H1 (cell line): ENCODE measurements around the gene GALK1.

Source experiments
- KDM5A ChIP-seq: fragments of 200-600 bp; IDR thresholded peaks from 2 replicates; pipeline ENCODE4 v1.7.1; 2012; ENCODE audit warnings: mild to moderate bottlenecking, low read length, inconsistent platforms, mixed read lengths
- MAX ChIP-seq: IDR thresholded peaks from 2 replicates; pipeline ENCODE4 v1.6.1; 2012; ENCODE audit warnings: inconsistent platforms
- POLR2A ChIP-seq, 2 experiments: IDR thresholded peaks; 1 replicate in 1 of 2; 2 replicates in 1 of 2; pipeline ENCODE4 v1.6.1; 2011; ENCODE audit warnings: low read depth in 2 of 2, low read length in 2 of 2, mild to moderate bottlenecking in 2 of 2; ENCODE audit errors: control extremely low read depth in 1 of 2
- RAD21 ChIP-seq, 2 experiments: IDR thresholded peaks in 1 of 2; conservative IDR thresholded peaks in 1 of 2; 2 replicates each; pipeline ENCODE4 v1.6.1; 2011; ENCODE audit warnings: low read depth in 2 of 2, low read length in 2 of 2, improper control_type of control experiment in 1 of 2, inconsistent platforms in 1 of 2, mild to moderate bottlenecking in 1 of 2, moderate library complexity in 1 of 2
- SIN3A ChIP-seq, 2 experiments: IDR thresholded peaks in 1 of 2; conservative IDR thresholded peaks in 1 of 2; 2 replicates each; pipeline ENCODE4 v1.6.1; 2011 to 2012; ENCODE audit warnings: low read length in 2 of 2, improper control_type of control experiment in 1 of 2, low read depth in 1 of 2, mild to moderate bottlenecking in 1 of 2
- SP1 ChIP-seq: IDR thresholded peaks from 2 replicates; pipeline ENCODE4 v1.6.1; 2011; ENCODE audit warnings: low read depth, low read length
- SRF ChIP-seq: IDR thresholded peaks from 2 replicates; pipeline ENCODE4 v1.6.1; 2011; ENCODE audit warnings: mild to moderate bottlenecking, low read depth, low read length, moderate library complexity
- TAF1 ChIP-seq: IDR thresholded peaks from 2 replicates; pipeline ENCODE4 v1.6.1; 2011; ENCODE audit warnings: mild to moderate bottlenecking, low read depth, low read length
- TCF12 ChIP-seq: IDR thresholded peaks from 2 replicates; pipeline ENCODE4 v1.6.1; 2011; ENCODE audit warnings: low read depth, mild to moderate bottlenecking, low read length
- YY1 ChIP-seq: IDR thresholded peaks from 2 replicates; pipeline ENCODE4 v1.6.1; 2011; ENCODE audit warnings: low read depth, mild to moderate bottlenecking, low read length
- TF ChIP-seq, protein P1 (sequence below), 3 experiments: IDR thresholded peaks; 1 replicate in 2 of 3; 2 replicates in 1 of 3; pipeline versions ENCODE4 v1.5.1 to v1.6.1; 2011; ENCODE audit warnings: low read length in 3 of 3, mild to moderate bottlenecking in 3 of 3, inconsistent platforms in 2 of 3, low read depth in 1 of 3, moderate library complexity in 1 of 3; ENCODE audit not compliant: insufficient read depth in 1 of 3; ENCODE audit errors: control extremely low read depth in 1 of 3

DNA sequence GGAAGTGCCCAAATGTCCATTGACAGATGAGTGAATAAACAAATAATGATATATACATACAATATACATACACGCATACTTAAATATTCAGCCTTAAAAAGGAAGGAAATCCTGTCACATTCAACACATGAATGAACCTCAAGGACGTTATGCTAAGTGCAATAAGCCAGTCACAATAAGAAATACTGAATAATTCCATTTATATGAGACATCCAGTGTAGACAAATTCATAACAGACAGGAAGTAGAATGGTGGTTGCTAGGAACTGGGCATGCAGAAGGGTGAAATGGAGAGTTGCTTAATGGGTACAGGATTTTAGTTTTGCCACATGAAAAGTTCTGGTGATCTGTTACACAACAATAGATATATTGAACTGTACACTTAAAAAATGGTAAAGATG is 52.5 kb downstream of the GALK1 start:
- TF ChIP-seq POLR2A (IDR thresholded peaks at IDR 0.05; ENCODE audit: control extremely low read depth in 1 of 2, low read depth in 2 of 2, low read length in 2 of 2) (no peak), SP1 (no peak), MAX (no peak), TAF1 (no peak), SIN3A (conservative IDR thresholded peaks at IDR 0.05 in 1 of 2, IDR thresholded peaks at IDR 0.05 in 1 of 2; ENCODE audit: low read depth in 1 of 2, low read length in 2 of 2) (no peak), YY1 (no peak), RAD21 (IDR thresholded peaks at IDR 0.05 in 1 of 2, conservative IDR thresholded peaks at IDR 0.05 in 1 of 2; ENCODE audit: low read depth in 2 of 2, low read length in 2 of 2) (no peak), SRF (no peak), KDM5A (no peak), TCF12 (no peak)
- TF ChIP-seq, protein P1, sequence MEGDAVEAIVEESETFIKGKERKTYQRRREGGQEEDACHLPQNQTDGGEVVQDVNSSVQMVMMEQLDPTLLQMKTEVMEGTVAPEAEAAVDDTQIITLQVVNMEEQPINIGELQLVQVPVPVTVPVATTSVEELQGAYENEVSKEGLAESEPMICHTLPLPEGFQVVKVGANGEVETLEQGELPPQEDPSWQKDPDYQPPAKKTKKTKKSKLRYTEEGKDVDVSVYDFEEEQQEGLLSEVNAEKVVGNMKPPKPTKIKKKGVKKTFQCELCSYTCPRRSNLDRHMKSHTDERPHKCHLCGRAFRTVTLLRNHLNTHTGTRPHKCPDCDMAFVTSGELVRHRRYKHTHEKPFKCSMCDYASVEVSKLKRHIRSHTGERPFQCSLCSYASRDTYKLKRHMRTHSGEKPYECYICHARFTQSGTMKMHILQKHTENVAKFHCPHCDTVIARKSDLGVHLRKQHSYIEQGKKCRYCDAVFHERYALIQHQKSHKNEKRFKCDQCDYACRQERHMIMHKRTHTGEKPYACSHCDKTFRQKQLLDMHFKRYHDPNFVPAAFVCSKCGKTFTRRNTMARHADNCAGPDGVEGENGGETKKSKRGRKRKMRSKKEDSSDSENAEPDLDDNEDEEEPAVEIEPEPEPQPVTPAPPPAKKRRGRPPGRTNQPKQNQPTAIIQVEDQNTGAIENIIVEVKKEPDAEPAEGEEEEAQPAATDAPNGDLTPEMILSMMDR (IDR thresholded peaks at IDR 0.05; ENCODE audit: control extremely low read depth in 1 of 3, insufficient read depth in 1 of 3, low read depth in 1 of 3, low read length in 3 of 3), result no peak
